ENCODE measurements around the gene TNXB.
"Not testable (repeated sequence)": the region's sequence is repeated elsewhere in the genome, so short reads cannot be mapped to it uniquely, and the experiment has no call there.

The TNXB gene

DNA sequence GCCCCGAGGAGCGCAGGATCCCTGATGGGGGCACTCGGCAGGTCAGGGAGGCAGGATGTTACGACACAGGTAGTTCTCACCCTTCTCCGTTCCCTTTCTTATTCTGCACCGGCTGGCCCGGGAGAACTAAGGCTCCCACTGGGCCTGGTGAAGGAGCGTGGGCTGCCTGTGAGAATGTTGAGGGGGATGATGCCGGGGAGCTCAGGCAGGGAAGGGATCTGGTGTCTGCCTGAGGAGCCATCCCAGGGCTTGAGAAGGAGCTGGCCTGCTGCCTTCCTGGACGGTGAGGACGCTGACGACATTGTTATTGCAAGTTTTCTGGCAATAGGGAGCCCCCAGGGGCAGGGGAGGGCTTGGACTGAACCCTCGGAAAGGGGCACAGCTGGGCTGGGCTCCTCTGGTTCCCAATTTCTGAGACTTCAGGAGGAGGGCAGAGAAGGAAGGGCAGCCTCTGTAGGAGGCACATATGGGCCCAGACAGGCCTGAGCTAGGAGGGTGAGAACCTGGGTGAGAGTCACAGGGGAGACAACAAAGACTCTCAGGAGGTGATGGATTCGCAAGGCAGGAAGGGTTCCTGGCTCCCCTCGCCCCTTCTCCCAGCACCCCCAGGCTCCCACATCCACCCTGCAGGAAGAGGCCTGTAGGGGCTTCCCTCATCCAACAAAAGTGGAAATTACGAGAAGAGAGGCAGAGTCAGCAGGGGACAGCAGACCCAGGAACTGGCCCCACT, 38.2 kb downstream of the TNXB start:
- no peak for DNase-seq (ENCODE audit: extremely low read depth, insufficient read length)
- Histone ChIP-seq H3K36me3 (ENCODE audit: control insufficient read depth, insufficient read depth, low read length) (no peaks in the 10 kb centered on the region), H3K27me3 (replicated peaks; ENCODE audit: control insufficient read depth, insufficient read depth, low read length) (peaks cover 2% of the 10 kb centered on the region), H3K4me3 (replicated peaks; ENCODE audit: low read depth, low read length) (no peak overlapping the region)
- TF ChIP-seq, protein P1, sequence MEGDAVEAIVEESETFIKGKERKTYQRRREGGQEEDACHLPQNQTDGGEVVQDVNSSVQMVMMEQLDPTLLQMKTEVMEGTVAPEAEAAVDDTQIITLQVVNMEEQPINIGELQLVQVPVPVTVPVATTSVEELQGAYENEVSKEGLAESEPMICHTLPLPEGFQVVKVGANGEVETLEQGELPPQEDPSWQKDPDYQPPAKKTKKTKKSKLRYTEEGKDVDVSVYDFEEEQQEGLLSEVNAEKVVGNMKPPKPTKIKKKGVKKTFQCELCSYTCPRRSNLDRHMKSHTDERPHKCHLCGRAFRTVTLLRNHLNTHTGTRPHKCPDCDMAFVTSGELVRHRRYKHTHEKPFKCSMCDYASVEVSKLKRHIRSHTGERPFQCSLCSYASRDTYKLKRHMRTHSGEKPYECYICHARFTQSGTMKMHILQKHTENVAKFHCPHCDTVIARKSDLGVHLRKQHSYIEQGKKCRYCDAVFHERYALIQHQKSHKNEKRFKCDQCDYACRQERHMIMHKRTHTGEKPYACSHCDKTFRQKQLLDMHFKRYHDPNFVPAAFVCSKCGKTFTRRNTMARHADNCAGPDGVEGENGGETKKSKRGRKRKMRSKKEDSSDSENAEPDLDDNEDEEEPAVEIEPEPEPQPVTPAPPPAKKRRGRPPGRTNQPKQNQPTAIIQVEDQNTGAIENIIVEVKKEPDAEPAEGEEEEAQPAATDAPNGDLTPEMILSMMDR (IDR thresholded peaks at IDR 0.05; ENCODE audit: insufficient read depth, low read length, poor library complexity, severe bottlenecking), result no peak

DNA sequence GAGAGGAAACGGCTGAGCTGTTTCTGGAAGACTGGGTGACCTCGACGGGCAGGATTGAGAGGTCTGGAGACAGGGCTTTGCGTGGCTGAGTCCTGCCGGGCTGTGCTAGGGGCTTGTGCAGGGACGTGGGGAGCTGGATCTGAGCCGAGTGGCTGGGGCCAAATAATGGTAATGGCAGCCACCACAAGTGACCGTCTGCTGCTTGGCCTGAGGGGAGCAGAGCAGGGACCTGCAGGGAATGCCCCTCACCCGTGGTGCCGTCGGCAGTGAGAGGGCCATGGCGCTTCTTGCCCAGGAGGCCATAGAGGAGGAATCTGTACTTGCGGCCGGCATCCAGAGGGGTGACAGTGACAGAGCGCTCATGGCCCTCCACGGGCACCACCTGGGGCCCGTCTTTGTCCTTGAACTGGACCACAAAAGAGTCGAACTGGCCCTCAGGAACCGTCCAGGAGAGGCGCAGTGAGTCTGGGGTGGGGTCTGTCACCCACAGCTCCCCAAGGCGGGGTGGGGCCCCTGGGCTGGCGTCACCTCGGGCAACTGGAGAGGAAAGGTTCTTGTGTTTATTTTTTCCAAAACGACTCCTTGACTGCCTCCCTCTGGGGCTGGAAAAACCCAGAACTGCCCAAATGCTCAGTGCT, 39.1 kb downstream of the TNXB start:
- DNase-seq (ENCODE audit: extremely low read depth, insufficient read length), result no peak
- Histone ChIP-seq H3K4me3 (replicated peaks; ENCODE audit: low read depth, low read length) (no peak overlapping the region), H3K27me3 (replicated peaks; ENCODE audit: control insufficient read depth, insufficient read depth, low read length) (no peaks in the 10 kb centered on the region; the same call in 1 of the 2 replicates), H3K36me3 (ENCODE audit: control insufficient read depth, insufficient read depth, low read length) (no peaks in the 10 kb centered on the region)
- TF ChIP-seq, protein P1 (IDR thresholded peaks at IDR 0.05; ENCODE audit: insufficient read depth, low read length, poor library complexity, severe bottlenecking), result no peak

DNA sequence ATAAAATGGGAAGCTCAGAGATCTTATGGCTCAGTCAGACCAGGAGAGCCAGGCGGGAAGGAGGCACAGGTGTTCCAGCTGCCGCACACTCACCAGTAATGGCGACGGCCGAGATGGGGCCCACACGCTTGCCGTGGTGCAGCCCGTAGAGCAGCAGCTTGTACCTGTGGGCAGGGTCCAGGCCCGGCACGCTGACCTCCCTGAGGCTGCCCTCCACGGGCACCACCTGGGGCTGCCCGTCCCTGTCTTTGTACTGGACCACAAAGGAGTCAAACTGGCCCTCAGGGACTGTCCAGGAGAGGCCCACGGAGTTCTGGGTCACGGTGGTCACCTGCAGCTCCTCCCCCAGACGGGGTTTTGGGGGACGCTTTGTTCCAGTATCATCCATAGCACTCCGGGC, 39.7 kb downstream of the TNXB start:
- Histone ChIP-seq H3K4me3 (replicated peaks; ENCODE audit: low read depth, low read length) (no peak overlapping the region), H3K27me3 (replicated peaks; ENCODE audit: control insufficient read depth, insufficient read depth, low read length) (no peaks in the 10 kb centered on the region; the same call in 1 of the 2 replicates), H3K36me3 (ENCODE audit: control insufficient read depth, insufficient read depth, low read length) (no peaks in the 10 kb centered on the region)
- TF ChIP-seq, protein P1 (IDR thresholded peaks at IDR 0.05; ENCODE audit: insufficient read depth, low read length, poor library complexity, severe bottlenecking), result no peak
- no peak for DNase-seq (ENCODE audit: extremely low read depth, insufficient read length)

DNA sequence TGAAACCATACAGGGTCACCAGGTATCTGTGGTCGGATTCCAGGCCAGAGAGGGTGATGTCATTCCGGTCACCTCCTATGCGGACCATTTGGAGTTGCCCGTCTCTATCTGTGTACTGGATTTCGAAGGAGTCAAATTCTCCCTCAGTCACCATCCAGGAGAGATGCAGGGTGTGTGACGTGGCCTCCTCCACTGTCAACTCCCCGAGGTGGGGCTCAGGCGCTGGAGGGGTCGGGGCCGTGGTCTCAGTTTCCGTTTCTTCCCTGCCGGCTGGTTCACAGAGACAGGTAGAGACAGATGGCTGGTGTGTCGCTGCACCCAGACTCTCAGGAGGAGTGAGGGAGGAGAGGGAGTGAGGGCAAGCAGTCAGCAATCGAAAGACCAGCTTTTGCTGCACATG, 40.3 kb downstream of the TNXB start:
- TF ChIP-seq, protein P1 (IDR thresholded peaks at IDR 0.05; ENCODE audit: insufficient read depth, low read length, poor library complexity, severe bottlenecking), result no peak
- Histone ChIP-seq H3K27me3 (replicated peaks; ENCODE audit: control insufficient read depth, insufficient read depth, low read length) (no peaks in the 10 kb centered on the region; the same call in 1 of the 2 replicates), H3K36me3 (ENCODE audit: control insufficient read depth, insufficient read depth, low read length) (no peaks in the 10 kb centered on the region), H3K4me3 (replicated peaks; ENCODE audit: low read depth, low read length) (no peak overlapping the region)
- DNase-seq (ENCODE audit: extremely low read depth, insufficient read length), result no peak

DNA sequence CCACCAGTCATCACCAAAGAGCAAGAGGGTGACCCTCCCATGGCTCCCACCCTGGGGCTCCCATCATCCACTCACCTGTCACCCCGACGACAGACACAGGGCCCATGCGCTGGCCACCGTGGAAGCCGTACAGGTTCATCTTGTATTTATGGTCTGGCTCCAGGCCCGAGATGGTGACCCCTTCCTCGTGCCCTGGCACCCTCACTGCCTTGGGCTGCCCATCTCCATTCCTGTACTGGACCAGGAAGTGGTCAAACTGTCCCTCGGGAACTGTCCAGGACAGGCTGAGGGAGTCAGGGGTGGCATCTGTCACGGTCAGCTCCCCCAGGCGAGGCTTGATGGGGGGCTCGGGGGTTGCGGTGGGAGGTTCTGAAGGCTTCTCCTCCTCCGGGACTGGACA, 40.8 kb downstream of the TNXB start:
- DNase-seq (ENCODE audit: extremely low read depth, insufficient read length); H3K27me3 ChIP-seq (replicated peaks; ENCODE audit: control insufficient read depth, insufficient read depth, low read length); H3K36me3 ChIP-seq (ENCODE audit: control insufficient read depth, insufficient read depth, low read length); H3K4me3 ChIP-seq (replicated peaks; ENCODE audit: low read depth, low read length): not testable (repeated sequence)

DNA sequence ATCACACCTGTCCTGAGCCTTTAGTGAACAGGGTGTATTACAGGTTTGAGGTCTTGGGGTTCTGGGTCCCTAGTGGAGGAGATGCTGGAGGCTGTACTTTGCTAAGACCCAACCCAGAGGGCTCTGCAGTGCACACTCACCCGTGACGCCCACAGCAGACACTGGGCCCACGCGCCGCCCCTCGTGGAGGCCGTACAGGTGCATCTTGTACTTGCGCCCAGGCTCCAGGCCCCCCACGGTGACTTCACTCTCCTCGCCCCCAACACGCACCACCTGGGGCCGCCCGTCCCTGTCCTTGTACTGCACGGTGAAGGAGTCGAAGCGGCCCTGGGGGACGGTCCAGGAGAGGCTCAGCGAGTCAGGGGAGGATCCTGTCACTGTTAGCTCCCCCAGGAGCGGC, 41.6 kb downstream of the TNXB start:
- not testable (repeated sequence) for H3K36me3 ChIP-seq (ENCODE audit: control insufficient read depth, insufficient read depth, low read length); H3K4me3 ChIP-seq (replicated peaks; ENCODE audit: low read depth, low read length); H3K27me3 ChIP-seq (replicated peaks; ENCODE audit: control insufficient read depth, insufficient read depth, low read length); DNase-seq (ENCODE audit: extremely low read depth, insufficient read length)
